Measurements from ENCODE around the gene CD151. TPM values are rescaled to one million over a fixed set of nuclear protein-coding genes. Genes with fewer than 3 reads are reported as not detected.
A peak's percentile ranks its signal among the peaks of the same experiment; 100 is the strongest.

Gene CD151
- total RNA-seq, 2 experiments from 2014 or later: 45.9 to 46.5 TPM

- DNase-seq: no peak
- H3K36me3 Mint-ChIP-seq (ENCODE audit: low read depth): peaks cover 11% of the 10 kb centered on the region
- peak overlapping the region; percentile 80 for H3K27ac Mint-ChIP-seq
- intact Hi-C loops (cut with micrococcal nuclease): no loop called here
- ChIA-PET POLR2A (interaction anchor here (0.7 to 2.8 kb wide), 13 partner anchors 9 to 261 kb away, joined by 3 to 14 read pairs (median 3); partner anchors contain the start of genes PNPLA2, POLR2L, RPLP2 and TSPAN4), CTCF (interaction anchor here (0.7 to 2.3 kb wide), 8 partner anchors 11 to 279 kb away, joined by 3 to 7 read pairs (median 3); partner anchors contain the start of gene RPLP2)
- H3K27me3 Mint-ChIP-seq: no peaks in the 10 kb centered on the region
- no peak for ATAC-seq
- no peaks in the 10 kb centered on the region for H3K9me3 Mint-ChIP-seq
- TF ChIP-seq CTCF (IDR thresholded peaks at IDR 0.05): no peak
- peak overlapping the region; percentile 77 for H3K4me3 Mint-ChIP-seq
- H3K4me1 Mint-ChIP-seq (ENCODE audit: low read depth): peaks cover 14% of the 10 kb centered on the region
Observed at GRCh38 chr11:796565-797295, 36.0 kb upstream of the CD151 start.

- POLR2A ChIA-PET: interaction anchor here (0.7 to 1.8 kb wide), 9 partner anchors 9 to 261 kb away, joined by 3 to 14 read pairs (median 4); partner anchors contain the start of genes PNPLA2, POLR2L, RPLP2 and TSPAN4
- intact Hi-C loops (cut with micrococcal nuclease): no loop called here
- TF ChIP-seq CTCF (IDR thresholded peaks at IDR 0.05): no peak
- Mint-ChIP-seq H3K4me1 (ENCODE audit: low read depth) (peaks cover 14% of the 10 kb centered on the region), H3K27me3 (no peaks in the 10 kb centered on the region), H3K9me3 (no peaks in the 10 kb centered on the region), H3K4me3 (peak overlapping the region; percentile 77), H3K36me3 (ENCODE audit: low read depth) (peaks cover 9% of the 10 kb centered on the region), H3K27ac (peak overlapping the region; percentile 80)
- CTCF ChIA-PET: interaction anchor here (0.7 to 2.3 kb wide), 5 partner anchors 12 to 279 kb away, joined by 3 to 7 read pairs (median 3); partner anchors contain the start of gene RPLP2
- ATAC-seq (peak; percentile 62), DNase-seq (peak; percentile 93)
Observed at GRCh38 chr11:797296-798092, 35.3 kb upstream of the CD151 start.

- Mint-ChIP-seq H3K4me1 (ENCODE audit: low read depth) (peaks cover 14% of the 10 kb centered on the region), H3K9me3 (no peaks in the 10 kb centered on the region), H3K36me3 (ENCODE audit: low read depth) (peaks cover 9% of the 10 kb centered on the region), H3K27me3 (no peaks in the 10 kb centered on the region), H3K4me3 (peak within 1 kb of the TSS; percentile 77), H3K27ac (peak within 1 kb of the TSS; percentile 80)
- ATAC-seq (peak; percentile 64), DNase-seq (peak; percentile 87)
- POLR2A ChIA-PET: interaction anchor here (0.7 to 1.5 kb wide), 4 partner anchors 12 to 23 kb away, joined by 4 to 8 read pairs (median 4); partner anchors contain the start of gene RPLP2
- TF ChIP-seq CTCF (IDR thresholded peaks at IDR 0.05): peak; percentile 89
- intact Hi-C loops (cut with micrococcal nuclease): no loop called here
- CTCF ChIA-PET: interaction anchor here (2.3 kb wide), 1 partner anchor 11 kb away, joined by 7 read pairs; the partner anchor contains the start of gene RPLP2
Observed at GRCh38 chr11:798093-798713, 34.5 kb upstream of the CD151 start, which contains the start of gene SLC25A22. Gene SLC25A22 (minus strand): TSS chr11:798281. CDS start chr11:795006, 3,275 bp downstream.

GRCh38 chr11:799641-800316, 33.0 kb upstream of the CD151 start:
- TF ChIP-seq CTCF (IDR thresholded peaks at IDR 0.05): no peak
- H3K9me3 Mint-ChIP-seq: no peaks in the 10 kb centered on the region
- DNase-seq (no peak), ATAC-seq (no peak)
- H3K27me3 Mint-ChIP-seq: no peaks in the 10 kb centered on the region
- intact Hi-C loops (cut with micrococcal nuclease): no loop called here
- ChIA-PET POLR2A (interaction anchor here (0.7 to 1.8 kb wide), 6 partner anchors 8 to 14 kb away, joined by 3 to 9 read pairs (median 4); partner anchors contain the start of gene RPLP2), CTCF (no interaction called here)
- H3K27ac Mint-ChIP-seq: no peak overlapping the region
- H3K36me3 Mint-ChIP-seq (ENCODE audit: low read depth): peaks cover 2% of the 10 kb centered on the region
- H3K4me1 Mint-ChIP-seq (ENCODE audit: low read depth): peaks cover 12% of the 10 kb centered on the region
- no peak overlapping the region for H3K4me3 Mint-ChIP-seq
